SK-N-SH (cell line): ENCODE measurements around the gene CLN6.

ENCODE experiments used
- CTCF ChIP-seq: fragments of 200-600 bp; sonication (generic); IDR thresholded peaks from 2 replicates; pipeline ENCODE4 v1.6.1; 2017; ENCODE audit warnings: antibody characterized with exemption, mild to moderate bottlenecking, moderate library complexity
- RXRA ChIP-seq: IDR thresholded peaks from 2 replicates; pipeline ENCODE4 v1.4.0; 2012; ENCODE audit warnings: low read depth, mild to moderate bottlenecking, borderline replicate concordance
- ZBTB33 ChIP-seq: IDR thresholded peaks from 2 replicates; pipeline ENCODE4 v1.4.0; 2012; ENCODE audit warnings: low read depth, borderline replicate concordance

GRCh38 chr15:68197661-68198437, 31.7 kb downstream of the CLN6 start:
- TF ChIP-seq ZBTB33: no peak
- no peak for TF ChIP-seq RXRA
- TF ChIP-seq CTCF: no peak
